ENCODE data around the gene SAMD11.
"Not testable (repeated sequence)": the region's sequence is repeated elsewhere in the genome, so short reads cannot be mapped to it uniquely, and the experiment has no call there.

The SAMD11 gene

GRCh38 chr1:946811-947210, 23.1 kb downstream of the SAMD11 start:
- not testable (repeated sequence) for DNase-seq

DNA sequence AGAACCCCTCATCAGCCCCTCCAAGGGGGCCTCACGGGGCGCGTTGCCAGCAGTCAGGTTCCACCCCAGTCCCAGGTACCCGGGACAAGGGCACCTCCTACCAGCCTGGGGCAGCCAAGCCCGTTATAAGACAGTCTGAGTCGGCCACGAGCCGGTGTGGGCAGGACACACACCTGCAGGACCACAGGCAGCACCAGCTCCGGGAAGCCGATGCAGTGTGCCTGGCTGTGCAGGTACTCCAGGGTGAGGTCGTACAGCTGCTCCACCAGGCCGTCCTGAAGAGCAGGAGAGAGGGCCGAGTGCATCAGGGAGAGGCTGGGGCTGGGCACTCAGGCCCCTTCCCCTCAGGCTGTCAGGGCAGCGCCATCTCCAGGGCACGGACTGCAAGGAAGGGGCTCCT, 24.2 kb downstream of the SAMD11 start:
- DNase-seq = no peak

- DNase-seq = no peak
Measured at GRCh38 chr1:950268-950667, 26.5 kb downstream of the SAMD11 start.

DNA sequence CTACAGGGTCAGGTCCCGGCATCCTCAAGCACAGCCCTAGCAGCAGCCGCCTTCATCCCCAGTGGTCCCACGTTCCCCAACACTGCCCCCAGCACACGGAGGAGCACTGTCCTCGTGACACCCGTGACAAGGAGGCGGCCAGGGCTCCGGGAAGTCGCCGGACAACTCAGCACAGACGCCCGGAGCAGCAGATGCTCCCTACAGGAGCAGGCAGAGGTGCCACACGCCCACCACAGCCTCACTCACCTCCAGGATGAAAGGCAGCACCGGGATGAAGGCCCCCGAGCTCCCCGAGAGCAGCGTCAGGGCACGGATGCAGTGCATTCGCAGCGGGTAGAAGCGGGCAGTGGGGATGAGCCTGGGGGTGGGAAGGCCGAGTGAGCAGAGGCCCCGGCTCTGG, 27.2 kb downstream of the SAMD11 start:
- no peak for DNase-seq

DNA sequence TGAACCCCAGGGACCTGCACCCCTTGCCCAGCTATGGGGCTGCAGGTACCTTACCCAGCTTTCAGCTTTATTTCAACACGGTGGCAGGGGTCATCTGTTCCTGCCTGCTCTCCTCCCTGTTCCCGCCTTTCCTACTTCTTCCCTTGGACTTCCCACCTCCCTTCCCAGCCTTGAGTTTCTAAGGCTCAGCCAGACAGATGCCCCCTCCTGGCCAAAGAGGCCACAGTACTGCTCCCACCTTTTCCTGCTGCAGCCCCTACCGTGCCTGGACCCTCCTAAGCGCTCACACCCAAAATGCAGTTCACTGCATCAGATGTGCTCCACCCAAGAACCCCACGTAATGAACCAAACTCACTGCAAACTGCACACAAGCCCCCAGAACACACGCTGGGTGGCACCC, 27.6 kb downstream of the SAMD11 start:
- DNase-seq = peak; percentile 46

DNA sequence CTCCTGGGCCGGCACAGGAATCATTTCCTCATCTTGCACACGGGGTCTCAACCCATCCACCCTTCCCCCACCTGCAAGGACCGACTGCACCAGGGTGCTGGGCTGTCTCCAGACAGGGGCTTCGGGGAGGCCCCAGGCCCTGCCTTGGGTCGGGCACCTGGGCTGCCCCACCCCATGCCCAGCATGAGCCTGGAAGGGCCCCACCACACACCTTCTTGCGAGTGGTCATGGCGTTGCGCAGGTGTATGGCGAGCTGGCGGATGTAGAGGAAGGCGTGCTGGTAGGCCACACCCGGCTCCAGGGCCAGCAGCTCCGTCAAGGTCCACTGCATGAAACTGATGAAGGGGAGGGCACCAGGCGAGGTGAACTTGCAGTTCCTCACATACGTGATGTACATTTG, 28.5 kb downstream of the SAMD11 start:
- DNase-seq = no peak

DNA sequence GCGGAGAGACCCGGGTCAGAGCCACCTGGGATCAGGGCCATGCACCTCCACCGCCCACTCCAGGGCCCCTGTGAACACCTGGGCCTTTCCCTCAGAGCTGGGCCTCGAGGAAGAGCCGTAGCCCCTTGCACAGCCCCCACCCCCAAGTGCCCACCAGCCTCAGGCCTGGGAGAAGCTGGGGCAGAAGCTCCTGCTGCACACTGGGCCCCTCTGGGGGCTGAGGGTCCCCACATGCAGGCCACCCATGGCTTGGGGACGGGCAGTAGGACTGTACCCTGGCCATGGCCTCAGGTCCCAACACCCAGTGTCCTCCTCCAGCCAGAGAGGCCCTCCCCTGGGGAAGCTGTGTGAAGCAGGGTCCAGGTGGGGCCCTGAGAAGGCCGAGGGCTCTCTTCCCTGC, 28.9 kb downstream of the SAMD11 start:
- no peak for DNase-seq

- no peak for DNase-seq
Measured at GRCh38 chr1:953524-954320, 30.0 kb downstream of the SAMD11 start.

GRCh38 chr1:954927-955326, 31.2 kb downstream of the SAMD11 start:
- DNase-seq = no peak

GRCh38 chr1:955474-955873, 31.8 kb downstream of the SAMD11 start:
- DNase-seq = no peak

- no peak for DNase-seq
Measured at GRCh38 chr1:956636-957035, 32.9 kb downstream of the SAMD11 start.

DNA sequence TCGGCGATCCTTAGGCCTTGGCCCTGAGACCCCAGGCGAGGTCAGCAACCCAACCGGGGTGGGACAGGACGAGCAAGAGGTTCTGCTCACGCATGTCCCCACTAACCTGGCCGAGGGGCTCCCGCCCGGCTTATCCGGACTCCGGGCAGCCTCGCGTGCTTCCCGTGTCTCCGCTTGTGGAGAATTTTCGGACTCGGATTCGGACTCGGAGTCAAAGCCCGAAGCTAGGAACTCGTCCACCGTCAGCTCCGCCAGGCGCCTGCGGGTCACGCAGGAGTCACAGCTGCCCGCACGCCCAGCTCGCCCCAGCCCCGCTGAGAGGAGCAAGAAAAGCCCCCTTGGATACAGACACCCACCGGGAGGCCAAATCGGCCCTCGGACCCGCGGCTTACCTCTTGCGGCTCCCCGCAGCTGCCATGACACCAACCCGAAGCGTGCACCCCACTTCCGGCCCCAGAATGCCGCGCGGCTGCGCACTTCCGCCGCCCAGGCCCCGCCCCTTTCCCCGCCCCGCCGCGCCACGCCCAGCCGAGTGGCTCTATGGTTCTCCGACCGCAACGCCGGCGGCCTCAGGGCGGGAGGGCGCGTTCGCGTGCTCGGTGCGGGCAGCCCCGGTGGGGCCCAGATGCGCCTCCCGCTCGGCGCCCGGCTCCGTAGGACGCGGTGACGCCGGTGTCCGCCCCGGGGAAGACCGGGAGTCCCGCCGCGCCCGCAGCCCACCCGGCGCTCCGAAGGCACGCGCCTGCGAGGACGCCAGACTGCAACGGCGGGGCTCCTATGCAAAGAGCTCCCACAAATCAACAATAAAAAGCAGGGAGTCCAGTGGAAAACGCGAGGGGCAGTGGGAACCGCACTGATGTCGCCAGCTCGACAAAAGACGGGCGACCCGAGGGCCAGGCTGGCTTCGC, 35.4 kb downstream of the SAMD11 start, which contains the start of gene NOC2L:
Gene NOC2L, minus strand, starts transcription at position 434 of the 908 bp plus-strand sequence. Its CDS starts 16 bp downstream, at position 418.
- peak; percentile 90 for DNase-seq

GRCh38 chr1:959731-960362, 36.1 kb downstream of the SAMD11 start:
- DNase-seq = no peak

DNA sequence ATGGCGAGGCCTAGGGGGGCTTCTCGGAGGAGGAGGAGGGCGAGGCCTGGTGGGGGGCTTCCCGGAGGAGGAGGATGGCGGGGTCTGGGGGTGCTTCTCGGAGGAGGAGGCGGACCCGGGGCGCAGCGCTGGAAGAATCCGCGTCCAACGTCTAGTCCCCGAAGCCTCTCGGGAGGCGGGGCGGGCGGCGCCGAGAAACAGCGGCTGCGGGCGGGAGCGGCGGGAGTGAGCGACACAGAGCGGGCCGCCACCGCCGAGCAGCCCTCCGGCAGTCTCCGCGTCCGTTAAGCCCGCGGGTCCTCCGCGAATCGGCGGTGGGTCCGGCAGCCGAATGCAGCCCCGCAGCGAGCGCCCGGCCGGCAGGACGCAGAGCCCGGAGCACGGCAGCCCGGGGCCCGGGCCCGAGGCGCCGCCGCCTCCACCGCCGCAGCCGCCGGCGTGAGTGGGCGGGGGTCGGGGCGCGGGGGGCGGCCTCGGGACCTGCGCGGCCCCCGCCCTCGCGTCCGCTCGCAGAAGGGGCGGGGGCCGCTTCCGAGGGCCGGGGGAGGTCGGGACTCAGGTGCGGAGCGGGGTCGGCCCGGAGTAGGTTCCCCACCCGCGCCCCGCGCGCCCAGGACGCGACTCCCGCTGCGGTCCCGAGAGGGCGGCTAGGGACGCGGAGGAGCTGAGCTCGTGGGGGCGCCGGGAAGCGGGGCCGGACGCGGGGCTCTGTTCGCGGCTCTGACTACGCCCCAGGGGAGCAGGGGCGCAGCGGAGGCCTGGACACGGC, 36.8 kb downstream of the SAMD11 start, which contains the start of gene KLHL17:
Gene KLHL17, plus strand, starts transcription at position 222 of the 769 bp plus-strand sequence. Its CDS starts 110 bp downstream, at position 332.
- DNase-seq = peak; percentile 77

GRCh38 chr1:961132-961669, 37.5 kb downstream of the SAMD11 start:
- DNase-seq = peak; percentile 34

- no peak for DNase-seq
Measured at GRCh38 chr1:962381-963300, 38.9 kb downstream of the SAMD11 start.

- DNase-seq = no peak
Measured at GRCh38 chr1:963301-963651, 39.6 kb downstream of the SAMD11 start.

DNA sequence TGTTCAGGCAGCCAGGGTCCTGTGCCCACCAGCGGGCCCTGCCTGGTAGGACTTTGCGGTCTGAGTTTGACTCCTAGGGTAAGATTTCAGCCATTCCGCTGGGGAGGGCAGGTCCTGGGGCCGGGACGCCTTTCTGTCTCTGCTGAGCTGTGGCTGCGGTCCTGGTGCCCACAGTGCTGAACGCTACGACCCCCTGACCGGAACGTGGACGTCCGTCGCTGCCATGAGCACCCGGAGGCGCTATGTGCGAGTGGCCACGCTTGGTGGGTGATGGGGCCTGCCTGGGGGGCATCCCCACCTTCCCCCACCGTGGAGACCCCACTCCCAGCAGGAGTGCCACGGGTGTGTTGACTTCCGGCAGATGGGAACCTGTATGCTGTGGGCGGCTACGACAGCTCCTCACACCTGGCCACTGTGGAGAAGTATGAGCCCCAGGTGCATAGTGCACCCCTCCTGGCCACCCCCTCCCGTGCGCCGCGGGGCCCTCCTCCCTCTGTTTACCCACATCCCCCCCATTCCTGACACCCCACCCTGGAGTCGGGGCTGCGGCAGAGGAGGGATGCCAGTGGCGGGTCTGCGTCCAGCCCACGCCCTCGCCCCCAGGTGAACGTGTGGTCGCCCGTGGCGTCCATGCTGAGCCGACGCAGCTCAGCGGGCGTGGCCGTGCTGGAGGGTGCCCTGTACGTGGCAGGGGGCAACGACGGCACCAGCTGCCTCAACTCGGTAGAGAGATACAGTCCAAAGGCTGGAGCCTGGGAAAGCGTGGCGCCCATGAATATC, 40.2 kb downstream of the SAMD11 start:
- no peak for DNase-seq

- no peak for DNase-seq
Measured at GRCh38 chr1:964691-965525, 41.2 kb downstream of the SAMD11 start.

Data from fibroblast of skin of right biceps (primary cell).